IPS-11a (cell line): ENCODE data around the gene MOBP.

Experiments
- H3K4me3 ChIP-seq: one replicate; pipeline ENCODE4 v1.5.1; 2013; ENCODE audit warnings: low read depth, low read length, control low read depth

Gene MOBP

GRCh38 chr3:39532777-39533176 lies 65.3 kb downstream of the MOBP start:
- H3K4me3 ChIP-seq = no peak overlapping the region

- H3K4me3 ChIP-seq = no peak overlapping the region
Observed at GRCh38 chr3:39533226-39533625, 65.7 kb downstream of the MOBP start.

- no peak overlapping the region for H3K4me3 ChIP-seq
Observed at GRCh38 chr3:39540162-39540921, 72.9 kb downstream of the MOBP start.

GRCh38 chr3:39541442-39541841 lies 74.0 kb downstream of the MOBP start:
- no peak overlapping the region for H3K4me3 ChIP-seq

GRCh38 chr3:39541917-39542329 lies 74.4 kb downstream of the MOBP start:
- H3K4me3 ChIP-seq = no peak overlapping the region

GRCh38 chr3:39542588-39542988 lies 75.1 kb downstream of the MOBP start:
- no peak overlapping the region for H3K4me3 ChIP-seq

GRCh38 chr3:39548282-39548681 lies 80.8 kb downstream of the MOBP start:
- no peak overlapping the region for H3K4me3 ChIP-seq

GRCh38 chr3:39550354-39551051 lies 83.0 kb downstream of the MOBP start:
- H3K4me3 ChIP-seq = no peak overlapping the region
